K562 (cell line): Measurements from ENCODE around the gene GPSM3. TPM values are rescaled to one million over a fixed set of nuclear protein-coding genes. Genes with fewer than 3 reads are reported as not detected.

Experiments
- AFF1 ChIP-seq, 2 experiments: fragments of 450-650 bp; IDR thresholded peaks; 2 replicates each; pipeline ENCODE4 v1.6.1; 2018; ENCODE audit warnings: mild to moderate bottlenecking in 2 of 2, low read depth in 1 of 2; ENCODE audit not compliant: partially characterized antibody in 2 of 2
- CAMTA2 ChIP-seq: fragments of 250-450 bp; sonication (Bioruptor Pico); conservative IDR thresholded peaks from 2 replicates; pipeline ENCODE4 v1.5.1; 2022
- GATA2 ChIP-seq: sonication (generic); formaldehyde crosslinking; IDR thresholded peaks from 2 replicates; pipeline ENCODE4 v1.4.0; 2020; ENCODE audit warnings: mild to moderate bottlenecking, missing genetic modification reagents
- HSF4 ChIP-seq: fragments of 250-450 bp; sonication (Bioruptor Pico); IDR thresholded peaks from 2 replicates; pipeline ENCODE4 v2.1.2; 2022; ENCODE audit warnings: mild to moderate bottlenecking, moderate library complexity, borderline replicate concordance
- JUN ChIP-seq, 2 experiments: sonication (generic) in 1 of 2; formaldehyde crosslinking in 1 of 2; IDR thresholded peaks; 2 replicates each; pipeline versions ENCODE4 v1.6.1 to v1.8.0; 2012 to 2022; ENCODE audit warnings: borderline replicate concordance in 2 of 2, mild to moderate bottlenecking in 2 of 2, improper control_type of control experiment in 1 of 2, low read depth in 1 of 2, low read length in 1 of 2, missing genetic modification reagents in 1 of 2
- PHB ChIP-seq: fragments of 250-450 bp; sonication (Bioruptor Pico); IDR thresholded peaks from 2 replicates; pipeline ENCODE4 v1.5.0; 2021
- RAD51 ChIP-seq: fragments of 450-650 bp; IDR thresholded peaks from 2 replicates; pipeline ENCODE4 v1.7.1; 2016; ENCODE audit warnings: low read depth, mild to moderate bottlenecking, borderline replicate concordance
- RFX5 ChIP-seq: IDR thresholded peaks from 2 replicates; pipeline ENCODE4 v1.6.1; 2011; ENCODE audit warnings: low read depth, mild to moderate bottlenecking, improper control_type of control experiment, low read length
- SMAD4 ChIP-seq: fragments of 250-450 bp; sonication (Bioruptor Pico); conservative IDR thresholded peaks from 2 replicates; pipeline ENCODE4 v1.8.0; 2021; ENCODE audit warnings: inconsistent platforms, mild to moderate bottlenecking, moderate library complexity
- SMARCB1 ChIP-seq: IDR thresholded peaks from 2 replicates; pipeline ENCODE4 v1.6.1; 2011; ENCODE audit warnings: improper control_type of control experiment, low read depth; ENCODE audit not compliant: insufficient read length
- TAF7 ChIP-seq: fragments of 450-650 bp; IDR thresholded peaks from 2 replicates; pipeline ENCODE4 v1.6.1; 2016; ENCODE audit warnings: missing genetic modification characterization, missing compliant biosample characterization
- TRIM24 ChIP-seq, 2 experiments: fragments of 450-650 bp; IDR thresholded peaks; 2 replicates each; pipeline ENCODE4 v1.6.1; 2016
- ZNF134 ChIP-seq: fragments of 250-450 bp; sonication (Bioruptor Pico); conservative IDR thresholded peaks from 2 replicates; pipeline ENCODE4 v1.4.0; 2020
- ZNF444 ChIP-seq: fragments of 250-450 bp; sonication (Bioruptor Pico); IDR thresholded peaks from 2 replicates; pipeline ENCODE4 v1.4.0; 2020; ENCODE audit warnings: mild to moderate bottlenecking, moderate library complexity
- polyA plus RNA-seq, 8 experiments: library from polyadenylated mRNA; depleted of rRNA in 4 of 8; stranded (reverse) in 5 of 8; unstranded in 3 of 8; fragments of >200 nt; fragmentation: Nextera tagmentation in 2 of 8; fragmentation: Illumina TruSeq in 1 of 8; extraction: Ambion mirVana in 2 of 8; extraction: Trizol in 1 of 8; gene quantifications; 2 replicates each; pipeline versions ENCODE4 v1.2.1 to v1.2.3, GENCODE V29; 2011 to 2014; ENCODE audit warnings: inconsistent platforms in 1 of 8, missing spikeins in 1 of 8
- total RNA-seq, 7 experiments: library from RNA; depleted of rRNA in 6 of 7; stranded (reverse); fragments of >200 nt in 6 of 7; fragmentation: Illumina TruSeq in 2 of 7; extraction: Trizol in 2 of 7; gene quantifications; 2 replicates each; pipeline versions ENCODE4 v1.2.1 to v1.2.3, GENCODE V29; 2011 to 2021; ENCODE audit warnings: low replicate concordance in 1 of 7
- TF ChIP-seq, protein P1 (sequence below): fragments of 450-650 bp; IDR thresholded peaks from 2 replicates; pipeline ENCODE4 v1.7.0; 2016; ENCODE audit warnings: borderline replicate concordance
- TF ChIP-seq, protein P2 (sequence below), 2 experiments: fragments of 150-350 bp in 1 of 2; IDR thresholded peaks; 2 replicates each; pipeline ENCODE4 v1.6.1; 2012 to 2016; ENCODE audit warnings: low read depth in 2 of 2, low read length in 2 of 2, mild to moderate bottlenecking in 1 of 2, moderate library complexity in 1 of 2

The GPSM3 gene
- total and polyA plus RNA-seq, 9 of the 15 experiments (the other 6 are each of a cell fraction or from before 2014, with no cell fraction given) = 5.3 to 42.6 (median 24.4) TPM

DNA sequence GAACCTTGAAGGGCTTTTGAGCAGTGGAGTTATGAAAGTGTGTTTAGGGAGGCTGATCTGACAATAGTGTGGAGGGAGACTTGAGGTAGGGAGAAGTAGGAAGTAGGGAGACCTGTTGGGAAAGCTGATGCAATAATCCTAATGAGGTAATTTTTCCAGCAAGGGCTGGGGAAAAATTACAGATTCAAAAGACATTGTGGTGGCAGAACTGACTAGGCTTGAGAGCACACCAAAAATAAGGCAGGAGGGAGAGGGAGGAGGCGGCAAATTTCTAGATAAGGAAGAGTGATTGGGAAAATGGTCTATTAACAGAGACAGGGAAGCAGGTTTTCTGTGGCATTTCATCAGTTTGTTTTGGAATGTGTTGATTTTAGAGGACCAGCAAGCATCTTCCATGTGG, 46.2 kb downstream of the GPSM3 start (continued):
- TF ChIP-seq, protein P1, sequence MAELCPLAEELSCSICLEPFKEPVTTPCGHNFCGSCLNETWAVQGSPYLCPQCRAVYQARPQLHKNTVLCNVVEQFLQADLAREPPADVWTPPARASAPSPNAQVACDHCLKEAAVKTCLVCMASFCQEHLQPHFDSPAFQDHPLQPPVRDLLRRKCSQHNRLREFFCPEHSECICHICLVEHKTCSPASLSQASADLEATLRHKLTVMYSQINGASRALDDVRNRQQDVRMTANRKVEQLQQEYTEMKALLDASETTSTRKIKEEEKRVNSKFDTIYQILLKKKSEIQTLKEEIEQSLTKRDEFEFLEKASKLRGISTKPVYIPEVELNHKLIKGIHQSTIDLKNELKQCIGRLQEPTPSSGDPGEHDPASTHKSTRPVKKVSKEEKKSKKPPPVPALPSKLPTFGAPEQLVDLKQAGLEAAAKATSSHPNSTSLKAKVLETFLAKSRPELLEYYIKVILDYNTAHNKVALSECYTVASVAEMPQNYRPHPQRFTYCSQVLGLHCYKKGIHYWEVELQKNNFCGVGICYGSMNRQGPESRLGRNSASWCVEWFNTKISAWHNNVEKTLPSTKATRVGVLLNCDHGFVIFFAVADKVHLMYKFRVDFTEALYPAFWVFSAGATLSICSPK = no peak
- TF ChIP-seq ZNF444 (CRISPR knock-in tag) (no peak), CAMTA2 (CRISPR knock-in tag) (no peak), SMARCB1 (no peak), PHB (CRISPR knock-in tag) (no peak), AFF1 (IDR thresholded peaks at IDR 0.05; ENCODE audit: low read depth in 1 of 2, partially characterized antibody in 2 of 2) (peak in 1 of 2 experiments; percentile 11), GATA2 (CRISPR knock-in tag) (no peak), ZNF134 (CRISPR knock-in tag) (no peak), TAF7 (tag) (no peak), HSF4 (CRISPR knock-in tag) (no peak), RFX5 (no peak), JUN (IDR thresholded peaks at IDR 0.05; ENCODE audit: borderline replicate concordance, low read depth, low read length) (0 out of 2 replicates have a peak, but pooled peaks have one; percentile 38), JUN (CRISPR knock-in tag; IDR thresholded peaks at IDR 0.05; ENCODE audit: borderline replicate concordance) (no peak), RAD51 (no peak), TRIM24 (IDR thresholded peaks at IDR 0.05) (peak; percentile 40 to 43; a peak in 1 of 4 replicates), SMAD4 (no peak)
- TF ChIP-seq, protein P2, sequence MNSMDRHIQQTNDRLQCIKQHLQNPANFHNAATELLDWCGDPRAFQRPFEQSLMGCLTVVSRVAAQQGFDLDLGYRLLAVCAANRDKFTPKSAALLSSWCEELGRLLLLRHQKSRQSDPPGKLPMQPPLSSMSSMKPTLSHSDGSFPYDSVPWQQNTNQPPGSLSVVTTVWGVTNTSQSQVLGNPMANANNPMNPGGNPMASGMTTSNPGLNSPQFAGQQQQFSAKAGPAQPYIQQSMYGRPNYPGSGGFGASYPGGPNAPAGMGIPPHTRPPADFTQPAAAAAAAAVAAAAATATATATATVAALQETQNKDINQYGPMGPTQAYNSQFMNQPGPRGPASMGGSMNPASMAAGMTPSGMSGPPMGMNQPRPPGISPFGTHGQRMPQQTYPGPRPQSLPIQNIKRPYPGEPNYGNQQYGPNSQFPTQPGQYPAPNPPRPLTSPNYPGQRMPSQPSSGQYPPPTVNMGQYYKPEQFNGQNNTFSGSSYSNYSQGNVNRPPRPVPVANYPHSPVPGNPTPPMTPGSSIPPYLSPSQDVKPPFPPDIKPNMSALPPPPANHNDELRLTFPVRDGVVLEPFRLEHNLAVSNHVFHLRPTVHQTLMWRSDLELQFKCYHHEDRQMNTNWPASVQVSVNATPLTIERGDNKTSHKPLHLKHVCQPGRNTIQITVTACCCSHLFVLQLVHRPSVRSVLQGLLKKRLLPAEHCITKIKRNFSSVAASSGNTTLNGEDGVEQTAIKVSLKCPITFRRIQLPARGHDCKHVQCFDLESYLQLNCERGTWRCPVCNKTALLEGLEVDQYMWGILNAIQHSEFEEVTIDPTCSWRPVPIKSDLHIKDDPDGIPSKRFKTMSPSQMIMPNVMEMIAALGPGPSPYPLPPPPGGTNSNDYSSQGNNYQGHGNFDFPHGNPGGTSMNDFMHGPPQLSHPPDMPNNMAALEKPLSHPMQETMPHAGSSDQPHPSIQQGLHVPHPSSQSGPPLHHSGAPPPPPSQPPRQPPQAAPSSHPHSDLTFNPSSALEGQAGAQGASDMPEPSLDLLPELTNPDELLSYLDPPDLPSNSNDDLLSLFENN (IDR thresholded peaks at IDR 0.05; ENCODE audit: low read depth in 2 of 2, low read length in 2 of 2) = no peak
